Brain microvascular endothelial cell (primary cell): ENCODE results near the gene CCDC40.

Source experiments
- DNase-seq: peaks from one replicate; pipeline ENCODE4 v3.0.0-alpha.2; 2020
- H3K27ac ChIP-seq: fragments of 250-450 bp; sonication (Bioruptor Pico); 2 replicates; pipeline ENCODE4 v1.5.1; 2020; ENCODE audit warnings: mild to moderate bottlenecking, moderate library complexity
- H3K27me3 ChIP-seq: fragments of 250-450 bp; sonication (Bioruptor Pico); replicated peaks from 2 replicates; pipeline ENCODE4 v1.5.1; 2020; ENCODE audit warnings: mild to moderate bottlenecking
- H3K36me3 ChIP-seq: fragments of 250-450 bp; sonication (Bioruptor Pico); replicated peaks from 2 replicates; pipeline ENCODE4 v1.5.1; 2020; ENCODE audit warnings: mild to moderate bottlenecking
- H3K4me3 ChIP-seq: 2 replicates; pipeline ENCODE4 v1.5.1; 2011; ENCODE audit warnings: low read depth, mild to moderate bottlenecking, control low read depth, low read length, moderate library complexity
- in situ Hi-C: cut with HindIII; loops from 2 replicates; pipeline ENCODE4 v1.10.0; 2017; ENCODE audit warnings: low sequenced_read_pairs, low pct_ligation_motif_present
- TF ChIP-seq, protein P1 (sequence below): IDR thresholded peaks from 2 replicates; pipeline ENCODE4 v1.5.1; 2011; ENCODE audit warnings: low read depth, mild to moderate bottlenecking, moderate library complexity, low read length, control low read depth, inconsistent platforms; ENCODE audit errors: missing control alignments

CCDC40 gene

DNA sequence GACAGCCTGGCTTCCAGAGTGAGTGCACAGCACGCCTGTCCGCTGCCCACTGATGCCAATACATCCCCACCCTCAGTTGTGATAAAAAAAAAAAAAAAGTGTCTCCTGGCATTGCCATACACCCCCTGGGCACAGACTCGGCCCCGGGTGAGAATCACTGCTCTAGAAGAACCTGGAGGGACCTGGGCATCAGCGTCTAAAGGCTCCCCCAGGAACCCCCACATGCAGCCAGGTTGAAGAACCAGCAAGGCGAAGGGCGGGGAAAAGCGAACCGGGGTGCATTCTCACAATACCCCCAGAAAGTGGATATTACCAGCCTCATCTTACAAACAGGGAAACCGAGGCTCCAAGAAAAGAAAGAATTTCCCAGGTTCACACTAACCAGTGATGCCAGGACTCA is 28.5 kb upstream of the CCDC40 start:
- H3K27me3 ChIP-seq: no peaks in the 10 kb centered on the region
- TF ChIP-seq, protein P1, sequence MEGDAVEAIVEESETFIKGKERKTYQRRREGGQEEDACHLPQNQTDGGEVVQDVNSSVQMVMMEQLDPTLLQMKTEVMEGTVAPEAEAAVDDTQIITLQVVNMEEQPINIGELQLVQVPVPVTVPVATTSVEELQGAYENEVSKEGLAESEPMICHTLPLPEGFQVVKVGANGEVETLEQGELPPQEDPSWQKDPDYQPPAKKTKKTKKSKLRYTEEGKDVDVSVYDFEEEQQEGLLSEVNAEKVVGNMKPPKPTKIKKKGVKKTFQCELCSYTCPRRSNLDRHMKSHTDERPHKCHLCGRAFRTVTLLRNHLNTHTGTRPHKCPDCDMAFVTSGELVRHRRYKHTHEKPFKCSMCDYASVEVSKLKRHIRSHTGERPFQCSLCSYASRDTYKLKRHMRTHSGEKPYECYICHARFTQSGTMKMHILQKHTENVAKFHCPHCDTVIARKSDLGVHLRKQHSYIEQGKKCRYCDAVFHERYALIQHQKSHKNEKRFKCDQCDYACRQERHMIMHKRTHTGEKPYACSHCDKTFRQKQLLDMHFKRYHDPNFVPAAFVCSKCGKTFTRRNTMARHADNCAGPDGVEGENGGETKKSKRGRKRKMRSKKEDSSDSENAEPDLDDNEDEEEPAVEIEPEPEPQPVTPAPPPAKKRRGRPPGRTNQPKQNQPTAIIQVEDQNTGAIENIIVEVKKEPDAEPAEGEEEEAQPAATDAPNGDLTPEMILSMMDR: no peak
- peaks cover 7% of the 10 kb centered on the region for H3K36me3 ChIP-seq
- in situ Hi-C loops: no loop called here
- no peak for DNase-seq
- no peak overlapping the region for H3K27ac ChIP-seq
- H3K4me3 ChIP-seq: no peak overlapping the region

DNA sequence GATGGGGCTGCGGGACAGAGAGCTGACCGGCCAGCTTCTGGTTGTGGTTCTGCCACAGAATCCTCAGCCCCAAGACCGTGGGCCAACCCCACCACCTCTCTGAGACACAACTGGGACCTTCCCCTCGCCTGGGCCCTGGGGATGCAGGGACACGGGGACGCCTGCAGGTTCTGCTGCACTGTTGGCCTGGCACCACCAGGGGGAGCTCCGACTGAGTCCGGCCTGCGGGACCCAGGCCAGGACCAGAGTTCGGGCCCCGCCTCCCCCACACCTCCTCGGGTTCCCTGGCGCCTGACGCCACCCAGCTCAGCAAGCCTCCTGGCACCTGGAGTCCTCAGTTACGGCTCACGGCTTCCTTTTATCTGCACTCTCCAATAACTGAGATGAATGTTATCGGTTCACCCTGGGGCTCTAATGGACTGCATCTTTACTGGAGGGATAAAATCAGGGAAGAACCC is 28.0 kb upstream of the CCDC40 start:
- Histone ChIP-seq H3K27me3 (no peaks in the 10 kb centered on the region), H3K27ac (no peak overlapping the region), H3K36me3 (peaks cover 7% of the 10 kb centered on the region), H3K4me3 (no peak overlapping the region)
- in situ Hi-C loops: no loop called here
- TF ChIP-seq, protein P1: peak; percentile 98
- DNase-seq: peak; percentile 44

DNA sequence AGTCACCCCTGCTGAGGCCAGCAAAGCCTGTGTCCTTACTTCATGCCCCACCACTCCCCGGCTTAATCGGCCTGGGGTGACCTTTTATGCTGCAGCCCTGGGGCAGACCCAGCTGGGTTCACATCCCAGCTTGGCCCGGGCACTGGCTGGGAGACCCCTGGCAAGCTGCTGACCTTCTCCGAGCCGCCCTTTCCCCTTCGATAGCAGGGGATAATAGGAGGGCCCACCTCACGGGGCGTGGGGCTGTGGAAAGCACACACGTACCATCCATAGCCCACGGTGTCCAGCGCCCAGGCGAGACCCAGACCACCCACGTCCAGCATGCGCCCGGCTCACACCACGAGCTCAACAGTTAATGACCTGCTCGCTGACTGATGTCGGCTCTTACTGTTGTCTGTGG is 27.6 kb upstream of the CCDC40 start:
- H3K4me3 ChIP-seq: no peak overlapping the region
- no peaks in the 10 kb centered on the region for H3K27me3 ChIP-seq
- no peak for DNase-seq
- in situ Hi-C loops: no loop called here
- peaks cover 7% of the 10 kb centered on the region for H3K36me3 ChIP-seq
- no peak overlapping the region for H3K27ac ChIP-seq
- TF ChIP-seq, protein P1: no peak

- Histone ChIP-seq H3K27me3 (no peaks in the 10 kb centered on the region), H3K36me3 (peaks cover 7% of the 10 kb centered on the region), H3K4me3 (no peak overlapping the region), H3K27ac (no peak overlapping the region)
- TF ChIP-seq, protein P1: no peak
- in situ Hi-C loops: no loop called here
- no peak for DNase-seq
Observed at GRCh38 chr17:80009391-80010282, 26.8 kb upstream of the CCDC40 start.

DNA sequence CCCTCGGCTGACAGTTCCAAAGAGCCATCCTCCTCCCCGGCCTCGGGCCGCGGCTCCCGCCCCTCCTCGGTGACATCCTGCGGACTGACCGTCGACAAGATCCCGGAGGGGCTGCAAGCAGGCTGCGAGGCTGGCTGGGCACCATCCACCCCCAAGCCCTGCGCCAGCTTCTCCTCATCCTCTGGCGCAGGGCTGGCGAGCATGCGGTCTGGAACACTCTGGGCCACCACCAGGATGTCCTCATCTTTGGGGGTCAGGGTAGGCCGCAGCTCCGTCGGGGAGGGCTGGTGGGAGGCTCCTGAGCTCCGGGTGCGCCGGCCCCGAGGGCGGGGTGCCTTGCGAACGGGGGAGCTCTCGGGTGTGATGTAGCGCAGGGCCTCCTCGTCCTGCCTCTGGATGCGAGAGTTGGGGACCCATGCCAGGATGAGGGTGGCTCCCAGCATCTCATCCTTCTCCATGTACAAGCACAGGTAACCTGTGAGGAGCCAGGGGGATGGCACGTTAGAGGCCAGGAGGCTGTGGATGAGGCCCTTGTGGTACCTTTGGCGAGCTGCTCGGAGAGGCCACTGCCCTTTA is 26.1 kb upstream of the CCDC40 start:
- TF ChIP-seq, protein P1: no peak
- peaks cover 7% of the 10 kb centered on the region for H3K36me3 ChIP-seq
- no peaks in the 10 kb centered on the region for H3K27me3 ChIP-seq
- H3K27ac ChIP-seq: no peak overlapping the region
- H3K4me3 ChIP-seq: no peak overlapping the region
- DNase-seq: no peak
- in situ Hi-C loops: no loop called here
